ENCODE results near the gene HACD2.
"Not testable (repeated sequence)": the region's sequence is repeated elsewhere in the genome, so short reads cannot be mapped to it uniquely, and the experiment has no call there.

The HACD2 gene

DNA sequence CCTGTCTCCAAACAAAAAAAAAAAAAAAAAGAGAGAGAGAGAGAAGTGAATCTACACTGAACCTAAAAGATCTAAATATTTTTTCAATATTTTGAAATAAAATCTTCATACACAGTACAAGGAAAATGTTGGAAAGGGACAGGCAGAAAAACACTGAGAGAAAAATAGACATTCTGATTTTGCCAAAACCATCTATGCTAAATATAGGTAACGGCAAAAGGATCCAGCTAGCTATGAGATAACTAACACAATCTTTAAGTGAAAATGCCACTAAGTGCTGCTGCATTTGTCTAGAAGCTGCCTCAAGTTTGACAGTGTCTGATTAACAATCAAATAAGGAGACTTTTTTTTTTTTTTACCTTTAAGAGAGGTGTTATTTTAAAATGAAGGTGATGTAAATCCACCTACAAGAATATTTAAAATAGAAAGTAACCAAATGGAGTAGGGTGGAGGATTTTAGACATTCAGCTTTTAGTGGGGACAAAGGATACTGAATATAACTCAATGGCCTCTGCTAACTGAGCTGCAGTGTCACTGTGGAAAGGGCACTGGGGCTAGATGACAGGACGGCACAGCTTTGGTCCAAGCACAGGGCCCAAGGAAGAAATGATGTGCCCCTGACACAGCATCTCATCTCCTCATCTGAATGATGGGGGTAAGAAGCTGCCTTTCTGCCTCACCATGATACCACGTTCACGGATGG, 62.4 kb downstream of the HACD2 start:
- no peak for FAIRE-seq

DNA sequence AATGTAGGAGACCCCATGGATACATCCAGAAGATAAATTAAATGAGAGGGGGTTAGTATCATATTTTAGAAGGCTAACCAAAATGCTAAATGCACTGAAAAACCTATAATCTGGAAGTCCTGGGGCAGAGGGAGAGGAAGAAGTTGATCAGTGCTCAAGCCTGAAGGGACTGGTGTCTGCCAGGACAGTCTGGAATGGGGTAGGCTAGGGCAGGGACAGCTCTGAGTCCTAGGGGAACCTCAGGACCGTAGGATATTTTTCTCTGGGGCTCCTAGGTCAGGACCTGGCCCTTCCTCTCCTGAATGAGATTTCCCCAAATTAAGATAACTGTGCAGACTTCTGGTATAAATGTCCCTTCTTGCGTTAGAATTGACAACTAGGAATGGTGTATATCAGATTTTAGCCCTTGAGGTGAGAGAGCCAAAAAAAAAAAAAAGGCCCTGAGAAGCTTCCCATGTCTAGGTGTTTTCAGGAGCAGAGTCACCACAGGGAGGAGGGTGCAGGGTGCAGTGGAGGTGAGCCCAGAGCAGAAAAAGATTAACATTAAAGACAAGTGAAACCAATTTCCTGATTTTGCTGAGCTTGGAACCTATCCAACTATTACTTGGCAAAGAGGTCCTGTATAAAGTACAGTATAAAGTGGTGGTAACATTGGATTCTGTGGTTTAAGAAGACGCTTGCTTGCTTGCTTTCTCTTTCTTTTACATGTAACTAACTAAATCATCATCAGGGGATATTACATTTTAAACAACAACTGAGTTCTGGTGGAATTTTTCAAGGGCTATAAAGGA, 63.5 kb downstream of the HACD2 start:
- FAIRE-seq = no peak

- no peak for FAIRE-seq
These were observed 64.2 kb downstream of the HACD2 start for GRCh38 chr3:123520656-123521055.

DNA sequence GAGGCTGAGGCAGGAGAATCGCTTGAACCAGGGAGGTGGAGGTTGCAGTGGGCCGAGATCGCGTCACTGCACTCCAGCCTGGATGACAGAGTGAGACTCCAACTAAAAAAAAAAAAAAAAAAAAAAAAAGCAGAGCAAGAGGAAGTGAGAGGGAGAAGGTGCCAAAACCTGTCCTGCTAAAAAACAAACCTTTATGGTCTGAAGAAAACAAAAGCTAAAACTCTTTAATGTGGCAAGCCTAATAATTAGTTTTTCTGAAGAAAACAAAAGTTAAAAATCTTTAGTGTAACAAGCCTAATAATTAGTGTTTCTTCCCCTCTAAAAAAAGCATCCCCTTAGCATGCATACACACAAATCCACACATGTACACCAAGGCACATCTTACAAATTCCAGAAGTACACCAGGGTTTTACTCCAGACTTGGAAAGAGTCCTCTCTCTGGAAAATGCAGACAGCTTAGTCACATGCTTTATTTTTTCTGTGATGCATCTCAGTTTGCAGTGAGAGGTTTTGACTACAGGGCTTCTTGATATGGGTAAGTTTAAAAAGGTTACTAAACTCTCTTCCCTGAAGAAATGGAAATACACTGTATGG, 65.9 kb downstream of the HACD2 start:
- no peak for FAIRE-seq

- no peak for FAIRE-seq
These were observed 73.1 kb downstream of the HACD2 start for GRCh38 chr3:123511726-123512125.

DNA sequence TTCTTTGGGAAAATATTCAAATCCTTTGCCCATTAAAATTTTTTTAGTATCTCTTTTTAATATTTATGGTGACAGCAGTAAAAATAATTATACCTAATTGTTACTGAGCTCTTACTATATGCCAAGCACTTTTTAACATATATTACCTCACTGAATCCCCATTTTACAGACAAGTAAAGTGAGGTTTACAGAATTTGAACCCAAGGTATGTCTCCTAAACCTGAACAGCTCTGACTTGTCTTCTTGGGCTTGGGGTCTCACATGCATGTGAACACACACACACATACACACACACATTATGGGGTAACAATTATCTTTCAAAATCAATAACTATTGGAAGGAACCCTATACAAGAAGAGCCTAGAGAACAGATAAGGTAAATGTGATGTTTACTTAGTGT, 73.8 kb downstream of the HACD2 start:
- FAIRE-seq = no peak

DNA sequence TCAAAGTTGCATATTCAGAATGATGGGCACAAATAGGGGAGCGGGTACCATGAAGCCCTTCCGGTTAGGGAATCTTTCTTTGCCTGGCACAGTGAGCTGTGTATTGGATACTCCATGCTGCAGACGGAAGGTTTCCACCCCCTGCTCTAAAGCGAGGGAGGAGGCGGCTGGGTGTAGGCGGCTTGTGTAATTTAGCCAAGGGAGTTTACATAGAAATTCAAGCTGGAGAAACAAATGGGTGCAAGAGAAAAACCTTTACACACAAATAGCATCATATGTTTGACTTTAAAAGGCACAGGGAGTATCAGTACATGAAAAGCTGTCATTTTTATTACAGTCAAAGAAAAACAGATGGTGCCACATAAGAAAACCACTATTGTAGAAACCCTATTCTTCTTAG, 76.7 kb downstream of the HACD2 start:
- FAIRE-seq = no peak

- FAIRE-seq = no peak
These were observed 79.0 kb downstream of the HACD2 start for GRCh38 chr3:123505820-123506219.

- no peak for FAIRE-seq
These were observed 81.7 kb downstream of the HACD2 start for GRCh38 chr3:123503203-123503602.

DNA sequence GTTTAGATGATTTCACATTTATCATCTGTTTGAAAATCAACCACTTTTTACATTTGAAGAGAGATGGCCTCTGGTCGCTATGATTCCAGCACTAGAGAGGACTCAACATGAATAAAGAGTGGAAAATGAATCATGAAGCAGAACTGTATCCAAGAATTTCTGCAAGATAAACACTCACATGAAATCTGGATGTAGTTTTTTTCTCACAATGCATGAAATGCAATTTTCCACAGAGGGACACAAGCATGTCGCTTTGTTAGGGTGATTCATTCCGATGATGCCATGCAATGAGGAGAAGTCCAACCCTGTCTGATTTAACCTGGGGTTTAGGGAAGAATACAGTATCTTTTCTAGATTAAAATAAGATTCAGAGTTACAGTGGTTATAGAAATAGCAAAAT, 85.5 kb downstream of the HACD2 start:
- no peak for FAIRE-seq

DNA sequence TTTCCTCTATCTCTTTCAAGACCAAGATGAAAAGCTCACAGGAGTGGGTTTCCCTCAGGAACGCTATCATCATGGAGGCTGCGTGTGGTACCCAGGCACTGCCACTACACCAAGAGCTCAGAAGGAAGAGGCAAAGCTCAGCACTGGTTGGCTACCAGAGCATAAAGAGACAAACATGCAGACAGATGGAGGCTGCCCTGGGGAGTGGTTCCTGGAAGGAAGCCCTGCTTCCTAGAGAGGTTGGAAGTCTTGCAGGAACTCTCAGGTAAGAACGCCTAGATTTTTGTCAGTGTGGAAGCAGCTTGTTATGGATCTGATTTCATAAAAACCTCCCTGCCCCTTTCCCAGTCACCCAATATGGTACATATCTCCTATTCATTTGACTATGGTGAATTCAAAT, 86.1 kb downstream of the HACD2 start:
- no peak for FAIRE-seq

DNA sequence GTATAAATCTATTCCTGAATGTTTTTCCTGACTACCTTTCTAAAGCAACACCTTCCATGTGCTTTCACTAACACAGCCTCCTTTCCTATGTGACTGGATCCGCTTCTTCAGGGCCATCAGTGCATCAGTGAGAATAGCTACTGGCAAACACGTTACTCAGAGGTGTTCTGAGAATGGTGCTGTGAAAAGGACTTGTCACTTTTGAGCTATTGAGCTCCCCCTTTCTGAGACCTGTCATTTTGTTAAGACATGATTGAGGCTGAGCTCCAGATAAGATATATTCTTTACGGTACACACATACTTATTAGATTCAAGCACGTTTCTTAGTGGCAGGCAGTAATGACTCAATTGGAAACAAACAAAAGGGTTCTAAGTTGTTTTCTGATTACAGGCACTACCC, 90.9 kb downstream of the HACD2 start:
- no peak for FAIRE-seq

- FAIRE-seq = no peak
These were observed 92.8 kb downstream of the HACD2 start for GRCh38 chr3:123491966-123492587.

DNA sequence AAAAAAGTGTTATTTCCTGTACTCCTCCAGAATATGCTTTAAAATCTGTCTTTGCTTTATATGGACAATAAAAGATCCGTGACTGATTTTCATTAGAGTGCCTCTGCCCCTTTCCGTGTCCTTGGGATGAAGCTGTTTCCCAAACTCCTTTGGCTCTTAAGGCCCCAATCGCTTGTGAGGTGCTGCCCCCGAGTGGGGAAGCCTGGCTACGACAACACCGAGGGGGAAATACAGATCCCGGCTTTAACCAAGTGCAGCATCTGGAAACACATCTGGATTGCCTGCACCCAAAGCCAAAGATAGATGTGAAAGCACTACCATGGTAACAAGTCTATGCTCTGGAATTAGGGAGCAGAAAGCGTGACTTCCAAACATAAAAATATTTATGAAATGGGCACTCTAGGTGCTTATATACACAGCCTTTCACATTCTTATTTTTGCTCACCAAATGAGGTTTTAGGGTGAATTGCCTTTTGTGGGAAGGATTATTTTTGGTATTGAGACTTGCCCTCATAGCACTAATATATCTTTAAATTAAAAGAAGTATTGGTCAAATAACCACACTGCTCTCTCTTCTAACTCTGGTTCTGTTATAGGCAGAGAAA, 95.4 kb downstream of the HACD2 start:
- peak; percentile 74 for FAIRE-seq

DNA sequence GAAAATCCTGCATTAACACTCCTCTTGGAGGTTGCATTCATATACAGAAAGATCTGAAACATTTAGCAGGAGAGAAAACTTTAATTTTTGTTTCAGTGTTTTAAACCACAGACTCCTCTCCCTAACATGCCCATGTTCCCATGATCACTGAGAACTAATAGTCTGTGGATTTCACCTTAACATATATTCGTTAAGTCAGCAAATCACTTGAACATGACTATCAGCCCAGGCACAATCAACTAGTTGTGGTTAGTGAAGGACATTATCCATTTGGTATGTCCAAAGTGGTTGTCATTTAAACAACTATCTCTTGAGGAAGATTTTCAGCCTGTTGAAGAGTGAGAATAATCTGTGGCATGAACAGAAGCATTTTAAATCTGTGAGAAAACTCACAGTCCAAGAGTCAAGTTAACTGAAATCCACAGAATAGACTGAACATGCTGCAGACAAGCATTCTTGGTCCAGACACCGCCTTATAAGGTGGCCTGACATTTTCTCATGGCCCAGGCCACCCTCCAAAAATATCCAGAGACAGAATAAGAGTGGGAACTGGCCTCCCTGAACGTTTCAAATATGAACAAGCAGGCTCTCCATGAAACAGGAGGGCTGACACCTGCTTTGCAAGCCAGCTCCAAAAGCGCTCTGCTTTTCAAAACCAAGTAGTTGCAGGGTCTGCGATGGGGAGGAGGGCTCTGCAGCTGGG, 96.1 kb downstream of the HACD2 start:
- FAIRE-seq = no peak

GRCh38 chr3:123487063-123487462, 97.8 kb downstream of the HACD2 start:
- FAIRE-seq = not testable (repeated sequence)

DNA sequence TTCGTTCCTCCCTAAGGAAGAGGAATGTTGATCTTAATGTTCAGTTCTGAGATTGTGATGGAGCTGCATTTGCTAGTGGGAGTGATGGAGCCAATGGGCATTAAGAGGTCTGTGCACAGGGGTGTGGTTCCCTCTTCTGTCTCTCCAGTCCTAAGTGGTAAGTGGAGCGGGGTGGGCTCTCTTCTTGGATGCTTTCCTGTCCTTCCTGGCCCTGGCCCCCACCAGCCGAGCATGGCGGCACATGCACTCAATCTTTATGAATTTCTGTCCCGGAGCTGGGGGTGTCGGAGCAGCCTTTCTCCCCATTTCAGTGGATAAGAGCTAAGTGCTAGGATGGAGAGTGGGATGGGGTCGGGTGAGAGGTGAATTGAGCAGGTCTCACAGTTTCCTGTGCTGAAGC, 98.4 kb downstream of the HACD2 start:
- no peak for FAIRE-seq

- FAIRE-seq = no peak
These were observed 99.3 kb downstream of the HACD2 start for GRCh38 chr3:123485551-123485950.

DNA sequence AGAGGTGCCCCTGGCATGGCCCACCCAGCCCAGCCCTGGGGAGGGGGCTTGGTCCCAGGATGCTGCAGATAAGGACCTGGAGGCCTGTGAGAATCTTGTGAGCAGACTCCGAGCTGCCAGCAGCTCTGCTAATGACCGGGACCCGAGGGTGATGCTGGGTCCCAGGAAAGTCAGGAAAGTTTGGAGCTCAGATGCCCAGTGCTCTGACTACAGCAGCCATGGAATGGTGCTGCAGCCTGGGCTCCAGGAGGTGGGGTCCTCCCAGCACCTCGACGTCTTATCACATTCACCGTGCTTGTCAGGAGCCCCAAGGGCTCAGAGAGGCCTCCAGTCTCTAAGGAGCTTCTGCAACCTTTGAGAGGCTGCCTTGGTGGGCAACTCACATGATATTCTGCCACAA, 101.7 kb downstream of the HACD2 start:
- FAIRE-seq = no peak

DNA sequence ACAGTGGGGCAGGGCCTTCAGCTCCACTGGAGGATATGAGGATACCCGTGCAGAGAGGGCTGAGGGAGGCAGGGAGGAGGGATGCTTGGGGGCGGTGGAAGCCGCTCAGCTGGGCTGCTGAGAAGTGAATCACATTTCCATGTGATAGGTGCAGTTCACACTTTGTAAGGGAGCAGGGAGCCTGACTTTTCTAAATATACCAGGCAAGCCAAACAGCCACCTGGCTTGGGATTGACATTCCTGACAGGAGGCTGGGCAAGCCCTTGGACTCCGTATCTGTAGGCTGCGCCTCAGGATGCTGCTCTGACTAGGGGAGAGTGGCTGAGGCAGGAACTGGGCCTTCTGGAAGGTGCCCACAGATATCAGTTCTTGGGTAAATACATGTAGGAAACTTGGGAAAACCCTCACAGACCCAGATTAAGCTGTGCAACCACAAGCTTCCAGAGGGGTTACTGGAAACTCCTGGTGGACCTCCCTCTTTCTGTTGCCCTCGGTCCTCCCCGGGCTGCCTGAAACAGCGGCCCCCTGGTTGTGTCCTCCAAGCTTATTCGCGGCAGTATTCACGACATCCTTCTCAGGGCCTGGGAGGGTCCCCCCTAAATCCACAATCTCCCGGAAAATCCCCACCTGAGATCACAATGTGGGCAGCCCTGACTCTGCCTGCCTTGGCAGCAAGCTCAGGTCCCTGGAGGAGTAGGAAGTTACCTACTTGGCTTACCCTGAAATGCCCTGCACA, 103.0 kb downstream of the HACD2 start:
- FAIRE-seq = no peak

GRCh38 chr3:123481071-123481470, 103.8 kb downstream of the HACD2 start:
- FAIRE-seq = no peak

GRCh38 chr3:123480428-123480827, 104.4 kb downstream of the HACD2 start:
- no peak for FAIRE-seq
